Mesendoderm (in vitro differentiated cells): ENCODE measurements around the gene LIAS.
"Not testable (repeated sequence)": the region's sequence is repeated elsewhere in the genome, so short reads cannot be mapped to it uniquely, and the experiment has no call there.

Experiments
- DNase-seq: peaks from one replicate; pipeline ENCODE4 v3.0.0; 2013
- H2AK5ac ChIP-seq: 2 replicates; pipeline ENCODE4 v1.6.1; 2013; ENCODE audit warnings: low read length, inconsistent platforms
- H2BK120ac ChIP-seq: 2 replicates; pipeline ENCODE4 v1.6.1; 2013; ENCODE audit warnings: low read depth, mild to moderate bottlenecking, low read length, moderate library complexity, mixed read lengths
- H2BK15ac ChIP-seq: replicated peaks from 2 replicates; pipeline ENCODE4 v1.6.1; 2013; ENCODE audit warnings: low read depth, mild to moderate bottlenecking, moderate library complexity
- H2BK5ac ChIP-seq: 2 replicates; pipeline ENCODE4 v1.6.1; 2013; ENCODE audit warnings: low read length, inconsistent platforms
- H3K18ac ChIP-seq: 2 replicates; pipeline ENCODE4 v1.6.1; 2013; ENCODE audit warnings: mild to moderate bottlenecking, low read length, mixed read lengths
- H3K23ac ChIP-seq: one replicate; pipeline ENCODE4 v1.6.1; 2013; ENCODE audit warnings: low read length
- H3K27ac ChIP-seq: 2 replicates; pipeline ENCODE4 v1.5.1; 2013; ENCODE audit warnings: low read depth, mild to moderate bottlenecking, inconsistent platforms, low read length, moderate library complexity
- H3K27me3 ChIP-seq: 2 replicates; pipeline ENCODE4 v1.6.1; 2013; ENCODE audit warnings: low read length, control low read depth, mild to moderate bottlenecking, inconsistent platforms; ENCODE audit not compliant: insufficient read depth, poor library complexity
- H3K36me3 ChIP-seq: 2 replicates; pipeline ENCODE4 v1.6.1; 2013; ENCODE audit warnings: low read length, inconsistent platforms; ENCODE audit not compliant: control insufficient read depth, insufficient read depth
- H3K4ac ChIP-seq: one replicate; pipeline ENCODE4 v1.6.1; 2013; ENCODE audit warnings: low read depth, mild to moderate bottlenecking, low read length, moderate library complexity
- H3K4me1 ChIP-seq: 2 replicates; pipeline ENCODE4 v1.6.1; 2013; ENCODE audit warnings: low read depth, low read length, inconsistent platforms; ENCODE audit not compliant: control insufficient read depth
- H3K4me2 ChIP-seq: 2 replicates; pipeline ENCODE4 v1.6.1; 2013; ENCODE audit warnings: low read length
- H3K4me3 ChIP-seq: 2 replicates; pipeline ENCODE4 v1.5.1; 2013; ENCODE audit warnings: mild to moderate bottlenecking, low read length
- H3K56ac ChIP-seq: one replicate; pipeline ENCODE4 v1.6.1; 2013; ENCODE audit warnings: low read length
- H3K79me1 ChIP-seq: 2 replicates; pipeline ENCODE4 v1.6.1; 2013; ENCODE audit warnings: low read length, inconsistent platforms
- H3K79me2 ChIP-seq: 2 replicates; pipeline ENCODE4 v1.6.1; 2013; ENCODE audit warnings: mild to moderate bottlenecking, low read length; ENCODE audit not compliant: control insufficient read depth, insufficient read depth
- H3K9ac ChIP-seq: 2 replicates; pipeline ENCODE4 v1.6.1; 2013; ENCODE audit warnings: low read length, inconsistent platforms
- H4K5ac ChIP-seq: one replicate; pipeline ENCODE4 v1.6.1; 2013; ENCODE audit warnings: low read length
- H4K8ac ChIP-seq: one replicate; pipeline ENCODE4 v1.6.1; 2013; ENCODE audit warnings: low read depth, mild to moderate bottlenecking, control low read depth, low read length, moderate library complexity
- WGBS: extraction: QIAGEN DNeasy Blood & Tissue Kit; methylation state at CpG from one replicate; pipeline ENCODE4 v1.1.7; 2013; ENCODE audit warnings: low lambda C conversion rate, missing lambda C conversion rate; ENCODE audit not compliant: insufficient coverage; ENCODE audit errors: extremely low coverage; 5-methylcytosine and 5-hydroxymethylcytosine counted together

LIAS gene

DNA sequence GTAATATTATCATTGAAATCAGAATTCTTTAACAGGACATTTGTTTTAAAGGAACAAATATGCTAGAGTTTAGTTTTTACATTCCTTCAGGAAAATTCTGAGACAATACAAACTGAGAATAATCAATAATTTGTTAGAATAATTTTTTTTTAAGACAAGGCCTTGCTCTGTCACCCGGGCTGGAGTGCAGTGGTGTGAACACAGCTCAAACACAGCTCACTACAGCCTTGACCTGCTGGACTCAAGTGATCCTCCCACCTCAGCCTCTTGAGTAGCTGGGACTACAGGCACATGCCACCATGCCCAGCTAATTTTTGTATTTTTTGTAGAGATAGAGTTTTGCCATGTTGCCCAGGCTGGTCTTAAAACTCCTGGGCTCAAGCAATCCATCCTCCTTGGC, 33.6 kb upstream of the LIAS start:
- WGBS: no CpG with 5 or more reads among the region's 1 CpG
- not testable (repeated sequence) for H2BK15ac ChIP-seq, H3K4ac ChIP-seq, H3K4me2 ChIP-seq, H3K9ac ChIP-seq, H3K18ac ChIP-seq, H3K36me3 ChIP-seq, H3K79me1 ChIP-seq, H3K56ac ChIP-seq, H2BK120ac ChIP-seq, H4K8ac ChIP-seq, H2AK5ac ChIP-seq, H4K5ac ChIP-seq, H2BK5ac ChIP-seq, H3K4me1 ChIP-seq, H3K79me2 ChIP-seq, DNase-seq, H3K23ac ChIP-seq, H3K4me3 ChIP-seq, H3K27me3 ChIP-seq, H3K27ac ChIP-seq

DNA sequence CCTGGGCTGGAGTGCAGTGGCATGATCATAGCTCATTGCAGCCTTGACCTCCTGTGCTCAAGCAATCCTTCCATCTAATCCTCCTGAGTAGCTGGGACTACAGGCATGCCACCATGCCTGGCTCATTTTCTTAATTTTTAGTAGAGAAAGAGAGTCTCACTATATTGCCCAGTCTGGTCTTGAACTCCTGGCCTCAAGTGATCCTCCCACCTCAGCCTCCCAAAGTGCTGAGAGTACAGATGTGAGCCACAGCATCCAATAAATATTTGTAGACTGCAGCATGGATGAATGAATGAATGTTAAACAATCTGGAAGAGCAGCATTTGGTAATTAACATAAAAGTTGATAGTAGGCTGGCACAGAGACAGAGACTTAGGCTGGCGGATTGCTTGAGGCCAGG, 32.1 kb upstream of the LIAS start:
- Histone ChIP-seq H3K4me3 (no peak overlapping the region), H3K36me3 (no peaks in the 10 kb centered on the region), H3K56ac (no peak overlapping the region), H4K5ac (no peak overlapping the region), H3K27me3 (no peaks in the 10 kb centered on the region), H2BK120ac (no peak overlapping the region), H2BK15ac (no peak overlapping the region), H3K4me2 (no peak overlapping the region), H2AK5ac (no peak overlapping the region), H3K27ac (no peak overlapping the region), H3K23ac (no peak overlapping the region), H3K18ac (no peak overlapping the region), H3K4me1 (no peaks in the 10 kb centered on the region), H3K79me2 (no peaks in the 10 kb centered on the region), H2BK5ac (no peak overlapping the region), H3K4ac (no peak overlapping the region), H4K8ac (no peak overlapping the region), H3K79me1 (no peaks in the 10 kb centered on the region), H3K9ac (no peak overlapping the region)
- no CpG with 5 or more reads among the region's 1 CpG for WGBS
- DNase-seq: no peak

DNA sequence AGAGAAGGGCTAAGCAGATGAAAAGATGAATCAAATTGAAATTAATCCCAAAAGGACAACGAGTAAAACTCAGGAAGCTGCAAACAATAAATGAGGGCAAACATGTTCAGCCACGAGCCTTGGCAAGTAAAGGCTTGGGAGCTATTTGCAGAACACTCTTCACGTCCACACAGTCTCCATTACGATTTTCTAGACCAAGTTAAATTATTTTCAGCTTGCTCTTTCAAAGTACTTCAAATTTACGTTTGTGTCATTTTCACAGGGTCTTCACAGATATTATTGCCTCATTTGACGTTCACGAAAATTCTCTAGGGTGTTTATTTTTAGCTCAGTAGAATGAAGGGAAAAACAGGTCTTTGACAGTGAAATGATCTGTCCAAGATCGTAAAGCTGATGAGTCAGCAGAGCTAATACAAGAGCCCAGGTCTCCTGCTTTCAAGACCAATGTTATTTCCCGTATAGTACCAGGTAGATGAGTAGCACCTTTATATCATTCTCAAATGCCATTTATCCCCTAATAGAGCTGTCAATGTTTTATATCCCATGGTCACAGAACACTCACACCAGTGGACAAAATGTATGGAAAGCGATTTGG, 31.2 kb upstream of the LIAS start:
- no peak overlapping the region for H3K9ac ChIP-seq

DNA sequence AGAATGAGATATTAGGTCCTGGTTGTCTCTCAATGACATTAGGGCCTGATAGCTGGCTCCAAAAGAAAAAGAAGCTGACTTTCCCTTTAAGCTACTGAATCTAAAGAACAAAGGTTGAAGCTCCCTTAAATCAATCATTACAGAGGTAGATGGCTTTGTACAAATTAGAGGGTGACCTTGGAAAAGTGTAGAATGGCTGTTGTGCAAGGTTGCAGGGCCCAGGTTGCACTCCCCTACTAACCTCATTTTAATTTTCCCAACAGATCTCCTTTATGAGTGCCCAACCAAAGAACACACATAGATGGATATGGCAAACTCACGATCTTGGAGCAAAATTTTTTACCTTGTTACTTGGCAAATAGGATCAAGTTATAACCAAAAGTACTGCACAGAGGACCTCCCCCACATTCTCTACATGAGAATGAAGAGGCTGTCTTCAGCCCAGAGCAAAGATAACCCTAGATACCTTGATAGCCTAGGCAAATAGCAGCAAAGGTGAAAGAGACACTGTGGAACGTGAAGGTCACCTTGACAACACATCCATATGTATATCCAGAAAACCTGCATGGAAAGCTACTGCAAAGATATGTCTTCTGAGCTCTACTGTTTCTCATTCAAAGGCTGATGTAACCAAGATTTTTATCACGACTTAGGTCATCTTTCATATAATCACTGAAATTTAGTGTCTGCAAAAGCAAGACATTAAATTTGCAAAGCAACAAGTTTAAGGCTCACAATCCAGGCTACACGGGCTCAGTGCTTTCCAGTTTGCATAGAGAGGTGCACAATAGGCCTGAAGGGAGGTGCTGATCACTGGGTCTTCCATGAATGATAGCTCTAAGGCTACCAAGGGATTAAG, 29.2 kb upstream of the LIAS start:
- H3K56ac ChIP-seq: no peak overlapping the region
- no peak for DNase-seq
- no peaks in the 10 kb centered on the region for H3K27me3 ChIP-seq
- no peak overlapping the region for H4K8ac ChIP-seq
- no peak overlapping the region for H3K4me3 ChIP-seq
- H2BK15ac ChIP-seq: no peak overlapping the region
- no CpG with 5 or more reads among the region's 4 CpGs for WGBS
- H3K18ac ChIP-seq: no peak overlapping the region
- no peaks in the 10 kb centered on the region for H3K79me2 ChIP-seq
- H3K9ac ChIP-seq: no peak overlapping the region
- no peak overlapping the region for H3K4ac ChIP-seq
- no peaks in the 10 kb centered on the region for H3K36me3 ChIP-seq
- H4K5ac ChIP-seq: no peak overlapping the region
- no peak overlapping the region for H3K27ac ChIP-seq
- H2AK5ac ChIP-seq: no peak overlapping the region
- no peak overlapping the region for H2BK120ac ChIP-seq
- H3K4me1 ChIP-seq: no peaks in the 10 kb centered on the region
- H3K79me1 ChIP-seq: no peaks in the 10 kb centered on the region
- H2BK5ac ChIP-seq: no peak overlapping the region
- no peak overlapping the region for H3K4me2 ChIP-seq
- no peak overlapping the region for H3K23ac ChIP-seq

More for the DNA sequence above, 31.2 kb upstream of the LIAS start:
- WGBS: no CpG with 5 or more reads among the region's 10 CpGs
- no peak overlapping the region for H3K4me3 ChIP-seq
- H2BK15ac ChIP-seq: no peak overlapping the region
- no peaks in the 10 kb centered on the region for H3K79me2 ChIP-seq
- no peak overlapping the region for H3K23ac ChIP-seq
- H3K27ac ChIP-seq: no peak overlapping the region
- no peak overlapping the region for H3K18ac ChIP-seq
- H4K5ac ChIP-seq: no peak overlapping the region
- H3K79me1 ChIP-seq: no peaks in the 10 kb centered on the region
- H3K4me2 ChIP-seq: no peak overlapping the region
- H2BK5ac ChIP-seq: no peak overlapping the region
- no peak for DNase-seq
- no peaks in the 10 kb centered on the region for H3K27me3 ChIP-seq
- no peak overlapping the region for H2BK120ac ChIP-seq
- H3K4ac ChIP-seq: no peak overlapping the region
- no peak overlapping the region for H4K8ac ChIP-seq
- H3K4me1 ChIP-seq: no peaks in the 10 kb centered on the region
- H3K36me3 ChIP-seq: no peaks in the 10 kb centered on the region
- H2AK5ac ChIP-seq: no peak overlapping the region
- H3K56ac ChIP-seq: no peak overlapping the region

DNA sequence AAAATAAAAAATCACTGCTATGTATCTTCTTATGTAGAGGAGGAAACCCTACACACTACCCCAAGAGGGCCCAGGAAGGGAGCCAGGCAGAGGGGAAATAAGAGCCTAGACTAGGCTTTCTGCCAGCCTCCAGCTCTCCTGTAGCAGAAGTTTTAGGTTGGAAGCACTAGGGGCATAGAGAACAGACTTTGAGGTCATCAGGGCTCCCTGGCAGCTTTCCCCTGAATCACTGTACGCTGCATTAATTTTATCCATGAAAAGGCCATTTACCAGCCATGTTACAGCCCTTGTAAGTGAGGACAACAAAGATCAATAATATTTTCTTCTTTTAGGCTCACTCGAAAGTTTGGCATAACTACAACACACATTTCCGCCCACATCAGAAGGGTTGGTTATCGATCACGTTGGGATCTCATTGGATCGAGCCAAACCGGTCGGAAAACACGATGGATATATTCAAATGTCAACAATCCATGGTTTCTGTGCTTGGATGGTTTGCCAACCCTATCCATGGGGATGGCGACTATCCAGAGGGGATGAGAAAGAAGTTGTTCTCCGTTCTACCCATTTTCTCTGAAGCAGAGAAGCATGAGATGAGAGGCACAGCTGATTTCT, 24.9 kb upstream of the LIAS start:
- Histone ChIP-seq H3K23ac (no peak overlapping the region), H4K5ac (no peak overlapping the region), H3K27me3 (peaks cover 3% of the 10 kb centered on the region), H3K18ac (no peak overlapping the region), H3K79me2 (no peaks in the 10 kb centered on the region), H3K4me1 (no peaks in the 10 kb centered on the region), H3K56ac (no peak overlapping the region), H3K27ac (no peak overlapping the region), H3K4me2 (no peak overlapping the region), H3K9ac (no peak overlapping the region), H4K8ac (no peak overlapping the region), H2BK120ac (no peak overlapping the region), H2BK5ac (no peak overlapping the region), H3K4me3 (no peak overlapping the region), H3K4ac (no peak overlapping the region), H2BK15ac (no peak overlapping the region), H2AK5ac (no peak overlapping the region), H3K79me1 (no peaks in the 10 kb centered on the region), H3K36me3 (no peaks in the 10 kb centered on the region)
- no CpG with 5 or more reads among the region's 11 CpGs for WGBS
- DNase-seq: no peak
